ENCODE data around the gene LCN9. TPM values are rescaled to one million over a fixed set of nuclear protein-coding genes. Genes with fewer than 3 reads are reported as not detected.

The LCN9 gene
- total and polyA plus RNA-seq, 2 of the 4 experiments (the other 2 are of a cell fraction), result not detected

DNA sequence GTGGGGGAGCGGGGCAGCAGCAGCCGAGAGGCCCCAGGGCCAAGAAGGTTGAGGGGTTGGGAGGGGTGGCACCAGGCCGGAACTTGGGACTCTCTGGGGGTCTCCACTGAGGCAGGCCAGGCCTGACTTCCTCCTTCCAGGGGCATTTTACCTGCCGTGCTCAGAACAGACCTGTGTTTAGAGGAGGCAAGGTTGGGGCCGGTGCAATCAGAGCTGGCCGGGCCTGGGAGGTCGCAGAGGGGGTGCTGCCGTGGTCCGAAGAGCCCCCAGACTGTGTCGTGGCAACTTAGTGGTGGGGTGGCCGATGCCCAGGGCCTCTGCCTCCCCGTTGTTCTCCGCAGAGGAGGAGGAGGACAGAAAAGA is 45.6 kb upstream of the LCN9 start:
- Histone ChIP-seq H3K36me3 (ENCODE audit: control insufficient read depth, insufficient read depth, low read length) (no peaks in the 10 kb centered on the region), H3K14ac (replicated peaks; ENCODE audit: low read depth, low read length) (no peak overlapping the region), H2BK5ac (ENCODE audit: low read depth, low read length, poor library complexity, severe bottlenecking) (no peak overlapping the region), H3K56ac (ENCODE audit: extremely low read depth, insufficient read depth, low read length) (no peak overlapping the region), H3K79me1 (ENCODE audit: low read depth in 1 of 2, low read length in 2 of 2) (no peaks in the 10 kb centered on the region), H3K4ac (ENCODE audit: low read depth, low read length) (no peak overlapping the region), H3K4me2 (ENCODE audit: low read depth, low read length) (no peak overlapping the region), H4K20me1 (ENCODE audit: insufficient read depth, low read length) (no peaks in the 10 kb centered on the region), H4K8ac (ENCODE audit: low read depth in 2 of 2, low read length in 2 of 2) (no peak overlapping the region), H2BK20ac (ENCODE audit: low read depth, low read length) (no peak overlapping the region), H2BK15ac (ENCODE audit: low read depth, low read length) (no peak overlapping the region), H3K18ac (ENCODE audit: low read depth, low read length) (no peak overlapping the region), H3K9me3 (ENCODE audit: control insufficient read depth, insufficient read depth, low read length) (no peaks in the 10 kb centered on the region), H3K9ac (ENCODE audit: low read depth, low read length) (no peak overlapping the region), H3K4me3 (ENCODE audit: insufficient read depth, low read depth, low read length) (no peak overlapping the region), H3K9me1 (ENCODE audit: insufficient read depth, low read length) (no peaks in the 10 kb centered on the region), H3K4me1 (ENCODE audit: control insufficient read depth, insufficient read depth, low read length) (no peaks in the 10 kb centered on the region), H2BK120ac (ENCODE audit: low read depth, low read length) (no peak overlapping the region), H3K27ac (ENCODE audit: insufficient read depth, low read length) (no peak overlapping the region), H4K91ac (ENCODE audit: insufficient read depth, low read depth, low read length) (no peak overlapping the region), H4K5ac (ENCODE audit: low read depth, low read length) (no peak overlapping the region), H2AK5ac (ENCODE audit: low read depth, low read length) (no peak overlapping the region), H2AK9ac (replicated peaks; ENCODE audit: low read depth, low read length, poor library complexity) (no peak overlapping the region), H2AFZ (replicated peaks; ENCODE audit: low read length, poor library complexity) (no peak overlapping the region), H3K27me3 (ENCODE audit: control insufficient read depth, insufficient read depth, low read length) (no peaks in the 10 kb centered on the region; the same call in 1 of the 2 replicates), H3K23ac (ENCODE audit: low read depth, low read length) (no peak overlapping the region)
- ChIA-PET CTCF (no interaction called here), POLR2A (ENCODE audit: unreplicated experiment) (no interaction called here)
- dilution Hi-C loops (cut with HindIII; ENCODE audit: low sequenced_read_pairs, unreplicated experiment) (no loop called here), in situ Hi-C loops (cut with MboI; ENCODE audit: low sequenced_read_pairs) (loop anchor here (25.0 kb wide), 1 partner anchor 320 kb away; no protein-coding TSS in a partner anchor), intact Hi-C loops (cut with micrococcal nuclease) (no loop called here)
- DNase-seq, result no peak
- no peak for ATAC-seq (ENCODE audit: low read depth)
- no peak for TF ChIP-seq MAZ (IDR thresholded peaks at IDR 0.05; ENCODE audit: borderline replicate concordance, low read depth, low read length)
- BruUV-seq (replicated peaks), result no TSS peak
- 23% methylated on average over 4 of the region's 13 CpGs; no CpG with 5 or more reads in 1 of the 2 experiments for WGBS, 2 experiments (ENCODE audit: extremely low coverage in 2 of 2, insufficient read length in 1 of 2)
